Right forelimb (tissue), 1 donor: Measurements from ENCODE around the gene WHRN.
A peak's percentile ranks its signal among the peaks of the same experiment; 100 is the strongest.

ENCODE experiments used
- DNase-seq: peaks from one replicate; pipeline ENCODE4 v3.0.0-alpha.2; 2018

The WHRN gene

DNA sequence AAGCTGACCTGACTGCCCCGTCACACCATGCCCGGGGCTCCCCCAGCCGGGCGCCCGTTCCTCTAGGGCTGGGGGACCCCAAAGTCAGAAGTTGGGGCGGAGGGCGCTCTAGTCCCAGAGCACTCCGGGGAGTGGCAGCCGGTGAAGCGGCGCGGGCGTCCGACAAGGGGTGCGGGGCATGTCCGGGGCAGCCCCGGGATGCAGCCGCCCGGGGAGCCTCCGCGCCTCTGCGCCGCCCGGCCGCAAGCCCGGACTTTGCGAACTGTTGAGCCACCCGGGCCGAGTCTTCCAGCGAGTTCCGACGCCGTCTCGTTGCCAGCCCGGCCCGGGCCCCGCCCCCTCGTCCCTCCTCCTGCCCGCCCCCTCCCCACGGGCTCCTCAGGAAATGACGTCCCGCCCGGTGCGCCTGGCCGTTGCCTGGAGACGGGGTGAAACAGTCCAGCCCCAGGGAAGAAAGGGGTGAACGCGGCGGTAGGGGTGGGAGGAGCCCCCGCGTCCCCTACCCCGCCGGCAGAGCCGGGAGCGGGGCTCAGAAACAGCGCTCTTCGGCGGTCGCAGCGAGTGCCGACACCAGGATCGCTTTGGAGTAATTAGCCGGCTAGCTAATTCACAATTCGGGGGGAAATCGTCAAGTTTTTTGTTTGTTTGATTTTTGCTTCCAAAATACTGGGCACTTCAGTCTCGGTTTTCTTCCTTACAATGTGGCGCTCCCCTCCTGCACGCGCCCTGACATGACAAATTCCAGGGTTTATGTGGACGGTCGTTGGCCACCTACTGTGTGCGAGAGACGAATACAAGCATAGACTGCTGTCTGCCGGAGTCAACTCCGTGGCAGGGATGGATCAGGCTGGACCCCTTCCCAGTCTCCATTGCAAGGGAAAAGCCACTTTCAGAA is at the start of gene WHRN:
TSS of gene WHRN (minus strand) at position 287 of the 895 bp plus-strand sequence. CDS start 672 bp downstream, outside the sequence.
- DNase-seq = peak; percentile 98

DNA sequence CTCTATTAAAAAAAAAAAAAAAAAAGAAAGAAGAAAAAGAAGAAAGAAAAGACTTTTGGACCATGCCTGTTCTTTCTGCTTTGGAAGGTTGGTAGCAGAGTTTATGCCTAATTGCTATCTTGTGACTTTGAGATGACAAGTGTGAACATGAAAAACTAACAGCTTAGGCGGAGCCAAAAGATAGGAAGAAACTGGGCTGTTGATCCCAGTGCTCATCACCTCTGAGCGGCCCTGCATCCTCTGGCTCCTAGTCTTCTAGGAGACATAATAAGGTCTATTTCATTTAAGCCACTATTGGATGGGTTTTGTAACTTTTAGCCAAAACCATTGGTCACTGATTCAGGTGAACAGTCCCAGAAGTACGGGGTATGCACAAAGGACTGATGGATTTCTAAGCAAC is 47.9 kb upstream of the WHRN start:
- DNase-seq = no peak

DNA sequence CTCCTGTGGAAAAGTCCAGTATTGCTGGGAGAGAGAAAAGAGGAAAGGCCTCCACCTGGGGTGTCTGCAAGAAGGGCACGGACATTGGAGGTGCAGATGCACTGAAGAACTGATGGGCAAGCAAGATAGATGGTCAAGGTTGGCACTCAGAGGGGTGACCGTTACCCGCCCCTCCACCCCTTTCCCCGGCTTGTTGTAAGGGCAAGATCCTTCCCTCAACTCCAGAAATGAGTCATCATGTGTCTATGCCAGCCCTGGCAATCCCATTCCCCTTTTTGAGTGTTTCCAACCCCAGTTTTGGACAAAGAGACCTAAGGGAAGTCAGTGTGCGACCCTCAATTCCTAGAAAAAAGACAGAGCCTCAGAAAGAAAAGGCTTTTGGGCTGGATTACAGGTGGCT is 47.4 kb upstream of the WHRN start:
- no peak for DNase-seq

DNA sequence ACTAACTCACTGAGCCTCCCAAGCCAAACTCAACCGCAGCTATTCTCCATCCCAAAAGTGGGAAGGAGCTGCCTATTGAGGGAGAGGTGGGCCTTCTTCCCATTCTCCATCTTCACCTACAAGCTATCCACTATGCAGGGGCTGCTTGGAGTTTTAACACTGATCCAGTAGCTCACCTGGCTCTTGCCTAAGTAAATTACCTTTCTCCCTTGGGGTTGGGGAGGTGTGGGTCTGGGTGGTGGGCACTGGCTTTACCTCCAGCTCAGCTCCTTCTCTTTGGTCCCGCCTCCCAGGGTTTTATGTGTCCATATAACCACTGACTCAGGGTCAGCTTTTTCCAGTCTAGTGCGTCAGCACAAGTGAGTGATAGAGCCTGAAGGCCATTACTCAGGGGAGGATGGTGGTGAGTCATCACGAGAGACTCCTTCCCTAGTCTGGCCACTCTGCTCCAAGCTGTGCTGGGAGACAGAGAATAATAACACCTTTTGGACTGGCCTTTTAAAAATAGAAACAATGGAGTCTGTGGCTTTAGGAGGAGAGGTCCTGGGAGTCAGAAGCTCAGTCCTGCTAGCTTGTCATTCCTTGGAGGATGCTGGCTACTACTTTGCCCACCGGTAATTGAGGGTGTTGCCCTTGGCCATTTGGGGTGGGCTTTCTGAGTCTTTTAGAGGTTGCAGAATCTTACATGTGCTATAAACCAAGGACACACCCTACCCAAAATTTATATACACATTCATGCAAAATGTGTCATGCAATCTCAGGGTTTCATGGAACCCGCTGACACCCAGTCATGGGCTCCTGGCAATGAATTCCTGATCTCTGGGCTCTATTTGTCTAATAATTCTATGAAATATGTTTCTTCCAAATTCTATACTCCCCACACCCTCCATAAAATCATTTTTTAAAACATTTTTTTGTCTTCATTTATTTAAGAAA is 46.7 kb upstream of the WHRN start:
- DNase-seq = no peak

DNA sequence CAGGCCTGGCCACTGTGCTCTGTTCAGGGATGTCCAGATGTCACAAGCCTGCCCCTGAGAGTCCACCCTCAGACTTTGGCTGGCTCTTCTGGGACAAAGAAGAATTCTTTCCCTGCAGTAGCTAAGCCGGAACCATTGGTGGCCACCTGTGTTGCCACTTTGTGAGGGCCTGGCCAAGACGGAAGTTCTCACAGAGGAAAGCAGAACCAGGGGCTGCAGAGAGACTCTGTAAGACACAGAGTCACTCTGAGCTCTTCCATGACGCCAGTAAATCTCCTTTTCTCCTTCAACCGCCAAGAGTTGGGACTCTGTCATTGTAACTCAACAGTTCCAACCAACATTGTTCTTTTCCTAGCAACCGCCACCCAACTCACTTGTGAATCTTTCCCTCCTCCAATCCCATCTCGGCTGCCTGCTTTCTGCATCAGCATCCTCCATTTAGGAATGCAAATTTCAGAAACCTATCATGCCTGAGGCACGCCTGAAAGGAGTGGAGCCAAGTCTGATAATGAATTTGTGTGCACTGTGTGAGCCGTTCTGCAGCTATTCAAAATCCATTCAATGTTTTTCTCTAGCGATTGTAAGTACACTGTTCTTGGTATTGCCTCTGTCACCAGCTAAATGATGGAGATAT is 44.5 kb upstream of the WHRN start:
- no peak for DNase-seq

DNA sequence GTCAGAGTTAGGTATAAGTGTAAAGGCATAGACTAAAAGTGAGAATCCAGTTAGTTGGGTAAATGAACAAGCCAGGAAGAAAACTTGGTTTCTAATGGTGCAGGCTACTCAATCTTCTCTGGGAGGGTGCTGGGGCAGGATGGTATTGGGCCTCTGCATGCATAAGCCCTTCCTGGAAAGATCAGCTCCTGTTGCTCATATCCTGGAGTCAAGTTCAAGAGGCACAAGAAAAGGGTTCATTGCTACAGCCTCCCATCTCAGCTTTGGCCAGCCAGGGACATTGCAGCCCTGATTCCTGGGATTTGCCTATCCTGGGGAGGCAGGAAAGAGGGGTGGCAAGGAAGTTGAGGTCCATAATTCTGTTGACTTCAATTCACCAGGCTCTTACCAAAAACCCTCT is 41.6 kb upstream of the WHRN start:
- no peak for DNase-seq

DNA sequence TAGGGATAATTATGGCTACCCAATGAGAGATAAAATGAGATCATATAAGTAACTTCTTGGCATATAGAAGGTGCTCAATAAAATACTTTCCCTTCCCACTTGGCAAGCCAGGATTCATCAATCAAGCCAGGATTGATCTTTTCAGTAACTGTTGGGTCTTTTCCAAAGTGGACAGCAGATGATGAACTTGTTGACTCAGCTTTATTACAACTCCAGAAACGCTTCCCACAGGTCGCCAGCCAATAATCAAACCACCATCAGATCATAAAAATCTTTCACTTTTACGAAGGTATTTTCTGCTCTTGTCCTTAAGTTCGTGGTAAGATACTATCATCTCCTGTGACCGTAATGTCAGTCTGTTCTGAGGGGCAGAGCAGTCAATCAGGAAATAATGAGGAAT is 39.8 kb upstream of the WHRN start:
- DNase-seq = no peak

DNA sequence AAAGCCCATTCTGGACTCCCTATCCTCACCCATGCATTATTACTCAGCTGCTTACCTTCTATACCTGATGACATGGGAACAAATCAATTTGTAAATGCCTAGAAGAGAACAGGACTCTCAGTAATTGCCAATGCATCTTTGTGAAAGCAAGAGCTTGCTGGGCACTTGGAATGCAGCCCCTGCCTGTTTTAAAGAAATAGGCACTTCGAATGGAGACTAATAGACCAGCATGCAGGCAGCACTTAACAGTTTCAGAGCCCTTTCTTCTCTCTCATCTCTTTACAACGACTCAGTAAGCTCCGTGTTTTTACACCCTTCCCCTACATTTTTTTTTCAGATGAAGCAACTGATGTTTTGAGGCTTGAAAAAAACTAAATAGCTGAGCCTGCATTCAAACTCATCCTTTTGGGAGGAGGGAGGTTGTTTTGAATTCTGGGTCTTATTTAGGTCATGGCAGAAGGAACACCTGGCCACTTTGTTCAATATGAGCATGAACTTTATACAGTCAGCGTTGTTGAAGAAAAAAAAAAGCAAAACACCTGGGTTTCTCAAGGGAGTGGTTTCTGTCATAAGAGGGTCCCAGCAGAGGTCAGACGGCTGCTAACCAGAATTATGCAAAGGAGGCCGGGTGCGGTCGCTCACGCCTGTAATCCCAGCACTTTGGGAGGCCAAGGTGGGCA is 34.6 kb upstream of the WHRN start:
- DNase-seq = no peak

DNA sequence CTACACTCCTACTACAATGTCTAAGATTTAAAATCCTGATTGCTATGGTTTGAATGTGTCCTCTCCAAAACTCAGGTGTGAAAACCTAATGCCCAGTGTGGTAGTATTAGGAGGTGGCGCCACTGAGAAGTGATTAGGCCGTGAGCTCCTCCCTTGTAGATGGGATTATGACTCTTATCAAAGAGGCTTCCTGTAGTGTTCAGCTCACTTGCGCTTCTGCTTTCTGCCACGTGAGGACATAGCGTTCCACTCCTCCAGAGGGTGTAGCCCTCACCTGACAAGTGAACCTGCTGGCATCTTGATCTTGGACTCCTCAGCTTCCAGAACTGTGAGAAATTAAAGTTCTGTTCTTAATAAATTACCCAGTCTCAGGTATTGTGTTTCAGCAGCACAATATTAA is 33.0 kb upstream of the WHRN start:
- DNase-seq = no peak

DNA sequence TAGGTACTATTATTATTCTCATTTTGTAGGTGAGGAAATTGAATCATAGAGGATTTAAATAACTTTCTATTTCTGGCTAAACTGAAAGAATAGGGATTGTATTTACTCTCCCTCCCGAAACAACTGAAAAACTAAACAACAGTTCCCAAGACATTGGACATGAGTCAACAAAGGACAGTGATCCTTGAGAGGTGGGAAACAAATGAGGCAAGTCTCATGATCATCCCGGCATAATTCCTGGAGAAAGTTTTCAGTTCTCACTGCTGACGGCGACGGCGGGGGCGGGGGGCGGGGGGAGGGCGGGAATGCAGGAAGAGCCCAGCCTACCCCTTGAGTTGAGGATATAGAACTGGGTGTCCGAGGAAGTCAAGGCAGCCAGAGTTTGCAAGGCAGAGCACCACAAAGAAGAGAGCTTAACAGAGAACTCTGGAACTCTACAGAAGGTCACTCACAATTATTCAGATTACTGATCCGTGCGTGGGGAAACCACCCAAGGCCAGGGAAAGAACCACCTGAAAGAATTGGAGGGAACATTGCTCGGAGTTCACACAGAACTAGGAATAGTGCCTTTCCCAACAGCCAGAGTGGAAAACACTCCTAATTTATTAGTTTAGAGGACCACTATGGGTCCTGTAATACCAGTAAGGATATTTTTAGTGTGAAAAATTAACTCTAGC is 27.4 kb upstream of the WHRN start:
- no peak for DNase-seq

DNA sequence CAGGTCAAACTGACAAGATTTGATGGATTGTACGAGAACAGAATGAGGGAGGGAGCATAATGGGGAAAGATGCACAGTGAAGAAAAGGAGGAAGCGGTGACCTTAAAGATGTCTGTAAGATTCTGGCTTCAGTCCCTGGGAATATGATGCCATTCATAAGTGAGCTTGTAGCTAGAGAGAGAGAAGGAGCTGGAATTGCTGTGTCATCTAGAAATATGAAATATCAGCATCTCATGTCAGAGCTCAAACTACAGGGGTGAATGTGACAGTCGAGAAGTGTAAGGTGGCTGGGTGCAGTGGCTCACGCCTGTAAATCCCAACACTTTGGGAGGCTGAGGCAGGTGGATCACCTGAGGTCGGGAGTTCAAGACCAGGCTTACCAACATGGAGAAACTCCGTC is 24.0 kb upstream of the WHRN start:
- DNase-seq = no peak

DNA sequence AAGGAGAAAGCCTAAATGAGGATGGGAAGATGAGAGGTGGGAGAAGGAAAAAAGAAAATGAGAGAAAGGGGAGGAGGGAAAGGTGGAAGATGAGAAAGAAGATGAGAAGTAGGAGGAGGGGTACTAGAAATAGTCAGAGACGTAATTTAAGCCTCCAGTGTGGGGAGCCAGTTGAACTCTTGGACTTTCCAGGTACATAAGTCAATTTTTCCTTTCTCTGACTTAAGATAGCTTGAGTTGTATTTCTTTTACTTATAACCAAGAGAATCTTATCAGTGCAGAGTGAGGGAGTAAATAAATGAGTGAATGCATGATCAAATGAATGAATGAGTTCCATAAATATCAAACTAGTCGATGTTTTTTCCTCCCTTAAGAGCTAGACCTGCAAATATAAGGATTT is 21.5 kb upstream of the WHRN start:
- no peak for DNase-seq

DNA sequence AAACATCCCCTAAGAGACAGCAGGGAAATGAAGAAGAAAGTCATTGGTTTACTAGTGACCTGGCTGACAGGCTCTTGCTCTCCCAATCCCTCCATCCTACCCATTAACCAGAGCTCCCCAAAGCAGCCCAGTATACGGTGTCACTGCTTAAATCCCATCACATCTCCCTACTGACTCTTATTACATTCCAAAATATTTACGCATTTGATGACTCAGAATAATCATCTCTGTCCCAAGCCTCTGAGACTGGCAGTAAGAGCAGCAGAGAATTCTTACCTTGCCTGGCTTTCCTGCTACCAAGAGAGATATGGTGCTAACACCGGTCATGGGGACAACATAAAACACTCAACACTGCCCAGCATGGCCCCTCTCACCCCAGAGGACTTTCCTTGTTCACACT is 20.2 kb upstream of the WHRN start:
- DNase-seq = no peak

DNA sequence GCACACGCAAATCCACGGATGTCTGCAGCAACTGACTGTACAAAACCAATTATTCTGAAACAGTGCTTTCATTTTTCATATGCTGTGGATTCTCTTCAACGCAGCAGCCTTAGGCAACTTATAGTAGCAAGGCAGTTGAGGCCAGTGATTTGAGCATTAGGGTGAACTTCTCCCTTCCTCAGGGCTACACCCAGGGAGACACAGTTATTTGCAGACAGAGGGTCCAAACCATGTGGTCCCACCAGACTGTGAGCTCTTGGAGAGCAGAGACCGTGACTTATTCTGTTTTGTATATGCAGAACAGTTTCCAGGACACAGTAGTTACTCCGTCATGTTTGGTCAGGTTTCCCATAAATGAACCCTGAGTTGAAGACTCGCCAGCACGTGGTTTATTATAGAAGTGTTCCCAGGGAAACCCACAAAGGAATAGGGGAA is 19.0 kb upstream of the WHRN start:
- peak; percentile 65 for DNase-seq

DNA sequence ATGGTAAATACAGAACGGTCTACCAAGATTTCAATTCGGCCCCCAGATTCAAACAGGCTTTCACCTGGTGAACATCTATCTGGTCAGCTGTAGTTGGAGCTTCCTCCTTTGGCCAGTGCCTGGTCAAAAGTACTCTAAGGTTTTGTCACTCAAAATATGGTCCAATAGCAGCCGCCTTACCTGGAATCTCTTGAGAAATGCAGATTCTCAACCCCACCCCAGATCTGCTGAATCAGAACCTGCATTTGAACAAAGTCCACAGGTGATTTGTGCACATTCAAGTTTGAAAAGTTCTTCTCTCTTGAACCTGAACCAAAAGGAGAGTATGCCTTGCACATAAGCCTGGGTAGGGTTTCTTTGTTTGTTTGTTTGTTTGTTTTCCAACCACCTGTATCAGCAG is 17.6 kb upstream of the WHRN start:
- DNase-seq = no peak

DNA sequence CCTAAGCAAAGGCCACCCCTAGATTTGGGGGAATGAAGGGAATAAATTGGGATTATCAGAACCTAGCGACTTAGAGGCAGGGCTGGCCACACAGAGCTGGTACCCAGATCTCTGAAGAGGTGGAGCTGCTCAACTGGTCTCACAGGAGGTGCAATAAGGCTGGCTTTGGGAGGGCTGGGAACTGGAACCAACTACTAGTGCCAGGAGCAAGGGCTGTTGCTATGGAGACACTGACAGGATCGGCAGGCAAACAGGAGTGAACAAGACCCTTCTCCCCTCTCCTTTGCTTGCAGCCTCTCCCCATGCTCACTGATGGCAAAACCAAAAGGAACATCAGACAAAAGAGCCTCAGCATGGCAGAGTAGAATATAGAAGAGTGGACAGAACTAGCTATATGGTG is 17.0 kb upstream of the WHRN start:
- no peak for DNase-seq

DNA sequence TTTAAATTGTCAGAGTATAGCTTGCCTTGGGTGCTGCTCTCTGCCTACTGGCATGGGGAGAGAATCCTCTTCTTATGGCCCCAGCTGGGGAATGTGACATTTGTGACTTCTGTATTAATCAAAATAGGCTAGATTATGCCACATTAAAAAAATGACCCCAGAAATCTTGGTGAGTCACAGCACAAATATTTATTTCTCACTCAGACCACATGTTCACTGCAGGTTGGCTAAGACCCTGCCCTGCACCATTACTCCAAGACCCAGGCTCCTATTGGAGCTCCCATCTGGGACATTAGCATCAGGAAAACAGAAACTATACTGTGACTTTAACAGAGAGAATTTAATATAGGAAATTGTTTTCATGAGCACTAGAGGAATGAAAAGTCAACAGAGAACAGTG is 16.6 kb upstream of the WHRN start:
- DNase-seq = no peak

DNA sequence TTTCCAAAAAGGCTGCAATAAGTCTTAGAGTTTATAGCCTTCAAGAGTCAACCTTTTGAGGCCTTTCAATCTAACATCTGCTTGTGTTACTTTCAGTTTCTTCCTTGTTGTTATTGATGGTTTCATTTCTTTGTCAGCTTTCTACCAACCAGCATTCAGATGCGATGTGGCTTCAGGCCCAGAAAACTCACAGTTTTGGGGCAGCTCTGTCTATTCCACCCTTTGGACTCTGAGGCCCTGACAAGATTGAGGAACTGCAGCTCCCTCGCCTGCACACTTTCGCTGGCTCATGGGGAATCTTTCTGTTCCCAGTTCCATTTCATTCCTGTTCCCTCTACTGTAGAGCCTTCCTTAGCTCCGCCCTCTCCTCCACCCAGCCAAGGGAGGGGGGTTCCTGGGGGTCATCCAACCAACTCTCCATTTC is 13.3 kb upstream of the WHRN start:
- no peak for DNase-seq

DNA sequence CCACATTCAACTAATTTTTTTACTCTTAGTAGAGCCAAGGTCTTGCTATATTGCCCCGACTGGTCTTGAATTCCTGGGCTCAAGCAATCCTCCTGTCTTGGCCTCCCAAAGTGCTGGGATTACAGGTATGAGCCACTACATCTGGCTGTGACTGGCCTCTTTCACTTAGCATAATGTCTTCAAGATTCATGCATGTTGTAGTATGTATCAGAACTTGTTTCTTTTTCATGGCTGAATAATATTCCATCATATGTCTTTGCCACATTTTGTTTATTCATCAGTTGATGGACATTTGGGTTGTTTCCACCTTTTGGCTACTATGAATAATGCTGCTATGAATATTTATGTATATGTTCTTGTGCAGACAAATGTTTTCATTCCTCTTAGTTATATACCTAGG is 12.8 kb upstream of the WHRN start:
- no peak for DNase-seq

DNA sequence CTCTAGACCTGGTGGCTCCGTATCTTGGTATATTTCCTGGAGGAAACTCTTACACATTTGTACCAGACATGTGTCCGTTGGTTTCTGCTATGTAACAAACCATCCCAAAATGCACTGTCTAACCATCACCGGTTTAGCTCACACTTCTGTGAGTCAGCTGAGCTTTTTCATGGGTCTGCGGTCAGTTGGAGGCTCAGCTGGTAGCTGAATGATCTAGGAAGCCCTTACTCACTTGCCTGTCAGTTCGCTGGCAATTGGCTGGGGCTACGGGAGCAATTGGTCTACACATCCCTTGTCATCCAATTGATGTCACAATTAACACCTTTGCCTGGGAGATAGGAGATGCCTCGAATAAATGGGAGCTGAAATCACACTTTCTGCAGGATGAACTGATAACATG is 11.6 kb upstream of the WHRN start:
- no peak for DNase-seq

DNA sequence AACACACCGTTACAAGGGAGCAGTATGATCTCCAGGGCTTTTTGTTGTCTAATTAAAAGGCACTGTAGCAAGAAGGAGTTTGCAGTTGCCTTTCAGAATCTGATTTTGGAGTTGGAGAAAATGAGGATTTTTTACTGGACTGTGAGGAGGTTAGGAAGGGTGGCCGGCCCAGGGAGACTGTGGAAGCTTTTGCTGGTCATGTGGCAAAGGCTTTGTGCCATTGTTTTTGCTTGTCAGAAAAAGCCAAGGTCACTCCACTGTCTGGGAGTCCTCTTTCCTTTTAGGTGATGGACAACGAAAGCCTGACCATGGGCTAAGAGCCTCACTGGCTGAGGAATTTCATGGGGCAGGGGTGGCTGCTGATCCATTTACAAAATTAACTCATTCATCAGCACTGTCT is 10.3 kb upstream of the WHRN start:
- DNase-seq = no peak

DNA sequence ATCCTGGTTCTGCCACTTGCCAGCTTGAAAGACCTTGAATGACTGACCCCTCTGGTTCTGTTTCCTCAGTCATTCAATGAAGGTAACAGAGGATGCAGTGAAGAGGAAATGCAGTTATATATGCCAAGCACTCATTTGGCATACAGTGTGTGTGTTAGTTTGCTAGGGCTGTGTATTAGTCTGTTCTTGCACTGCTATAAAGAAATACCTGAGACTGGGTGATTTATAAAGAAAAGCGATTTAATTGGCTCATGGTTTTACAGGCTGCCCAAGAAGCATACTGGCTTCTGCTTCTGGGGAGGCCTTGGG is 8.6 kb upstream of the WHRN start:
- DNase-seq = no peak
